GM23338 (cell line): ENCODE results near the gene NMBR.

Experiments
- CREB1 ChIP-seq: fragments of 250-450 bp; sonication (Bioruptor Pico); IDR thresholded peaks from 2 replicates; pipeline ENCODE4 v1.5.0; 2020; ENCODE audit warnings: low read depth, mild to moderate bottlenecking, moderate library complexity
- CTCF ChIP-seq, 2 experiments: fragments of 200-600 bp in 1 of 2; sonication (generic) in 1 of 2; conservative IDR thresholded peaks; 2 replicates each; pipeline versions ENCODE4 v1.5.1 to v1.6.1; 2016 to 2017; ENCODE audit warnings: antibody characterized with exemption in 2 of 2, low read depth in 2 of 2, mild to moderate bottlenecking in 2 of 2, moderate library complexity in 1 of 2
- EZH2 ChIP-seq: fragments of 200-600 bp; sonication (generic); IDR thresholded peaks from one replicate; pipeline ENCODE4 v1.8.0; 2017; ENCODE audit warnings: antibody characterized with exemption, mild to moderate bottlenecking, low read depth; ENCODE audit not compliant: unreplicated experiment
- EZH2phosphoT487 ChIP-seq: fragments of 200-600 bp; sonication (generic); IDR thresholded peaks from one replicate; pipeline ENCODE4 v1.8.1; 2018; ENCODE audit warnings: antibody characterized with exemption; ENCODE audit not compliant: unreplicated experiment
- JUNB ChIP-seq: IDR thresholded peaks from one replicate; pipeline ENCODE4 v1.6.1; 2016; ENCODE audit warnings: antibody characterized with exemption; ENCODE audit not compliant: unreplicated experiment
- NANOG ChIP-seq: IDR thresholded peaks from 2 replicates; pipeline ENCODE4 v1.6.1; 2016; ENCODE audit warnings: antibody characterized with exemption, borderline replicate concordance
- POLR2AphosphoS5 ChIP-seq: IDR thresholded peaks from 2 replicates; pipeline ENCODE4 v1.6.1; 2016; ENCODE audit warnings: antibody characterized with exemption, low read depth
- REST ChIP-seq: IDR thresholded peaks from one replicate; pipeline ENCODE4 v1.6.1; 2018; ENCODE audit warnings: antibody characterized with exemption; ENCODE audit not compliant: unreplicated experiment
- STAT1 ChIP-seq: IDR thresholded peaks from one replicate; pipeline ENCODE4 v1.6.1; 2016; ENCODE audit warnings: antibody characterized with exemption; ENCODE audit not compliant: unreplicated experiment
- ZNF114 ChIP-seq: fragments of 250-450 bp; sonication (Bioruptor Pico); IDR thresholded peaks from 2 replicates; pipeline ENCODE4 v1.5.0; 2020; ENCODE audit warnings: mild to moderate bottlenecking, moderate library complexity
- ZNF331 ChIP-seq: fragments of 250-450 bp; sonication (Bioruptor Pico); IDR thresholded peaks from 2 replicates; pipeline ENCODE4 v1.5.0; 2020; ENCODE audit warnings: low read depth, mild to moderate bottlenecking, moderate library complexity
- TF ChIP-seq, protein P1 (sequence below): fragments of 250-450 bp; sonication (Bioruptor Pico); IDR thresholded peaks from 2 replicates; pipeline ENCODE4 v1.5.0; 2020; ENCODE audit warnings: mild to moderate bottlenecking, moderate library complexity

DNA sequence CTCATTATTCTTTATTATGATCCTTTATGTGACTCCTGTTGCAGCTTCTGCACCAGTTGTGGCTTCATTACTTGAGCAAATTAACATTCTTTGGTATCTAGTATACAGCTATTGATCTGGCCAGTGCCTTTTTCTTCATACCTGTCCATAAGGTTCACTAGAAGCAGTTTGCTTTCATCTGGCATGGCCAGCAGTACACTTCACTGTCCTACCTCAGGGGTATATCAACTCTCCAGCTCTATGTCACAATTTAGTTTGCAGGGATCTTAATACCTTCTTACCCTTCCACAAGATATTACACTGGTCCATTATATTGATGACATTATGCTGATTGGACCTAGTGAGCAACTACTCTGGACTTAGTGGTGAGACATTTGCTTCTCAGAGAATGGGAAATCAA lies 46.7 kb upstream of the NMBR start:
- TF ChIP-seq CTCF (conservative IDR thresholded peaks at IDR 0.05; ENCODE audit: low read depth in 2 of 2) (no peak), JUNB (no peak), EZH2 (no peak), EZH2phosphoT487 (no peak), POLR2AphosphoS5 (no peak), REST (no peak), NANOG (no peak), CREB1 (CRISPR knock-in tag) (no peak), STAT1 (no peak), ZNF331 (CRISPR knock-in tag) (no peak), ZNF114 (CRISPR knock-in tag) (no peak)
- TF ChIP-seq, protein P1, sequence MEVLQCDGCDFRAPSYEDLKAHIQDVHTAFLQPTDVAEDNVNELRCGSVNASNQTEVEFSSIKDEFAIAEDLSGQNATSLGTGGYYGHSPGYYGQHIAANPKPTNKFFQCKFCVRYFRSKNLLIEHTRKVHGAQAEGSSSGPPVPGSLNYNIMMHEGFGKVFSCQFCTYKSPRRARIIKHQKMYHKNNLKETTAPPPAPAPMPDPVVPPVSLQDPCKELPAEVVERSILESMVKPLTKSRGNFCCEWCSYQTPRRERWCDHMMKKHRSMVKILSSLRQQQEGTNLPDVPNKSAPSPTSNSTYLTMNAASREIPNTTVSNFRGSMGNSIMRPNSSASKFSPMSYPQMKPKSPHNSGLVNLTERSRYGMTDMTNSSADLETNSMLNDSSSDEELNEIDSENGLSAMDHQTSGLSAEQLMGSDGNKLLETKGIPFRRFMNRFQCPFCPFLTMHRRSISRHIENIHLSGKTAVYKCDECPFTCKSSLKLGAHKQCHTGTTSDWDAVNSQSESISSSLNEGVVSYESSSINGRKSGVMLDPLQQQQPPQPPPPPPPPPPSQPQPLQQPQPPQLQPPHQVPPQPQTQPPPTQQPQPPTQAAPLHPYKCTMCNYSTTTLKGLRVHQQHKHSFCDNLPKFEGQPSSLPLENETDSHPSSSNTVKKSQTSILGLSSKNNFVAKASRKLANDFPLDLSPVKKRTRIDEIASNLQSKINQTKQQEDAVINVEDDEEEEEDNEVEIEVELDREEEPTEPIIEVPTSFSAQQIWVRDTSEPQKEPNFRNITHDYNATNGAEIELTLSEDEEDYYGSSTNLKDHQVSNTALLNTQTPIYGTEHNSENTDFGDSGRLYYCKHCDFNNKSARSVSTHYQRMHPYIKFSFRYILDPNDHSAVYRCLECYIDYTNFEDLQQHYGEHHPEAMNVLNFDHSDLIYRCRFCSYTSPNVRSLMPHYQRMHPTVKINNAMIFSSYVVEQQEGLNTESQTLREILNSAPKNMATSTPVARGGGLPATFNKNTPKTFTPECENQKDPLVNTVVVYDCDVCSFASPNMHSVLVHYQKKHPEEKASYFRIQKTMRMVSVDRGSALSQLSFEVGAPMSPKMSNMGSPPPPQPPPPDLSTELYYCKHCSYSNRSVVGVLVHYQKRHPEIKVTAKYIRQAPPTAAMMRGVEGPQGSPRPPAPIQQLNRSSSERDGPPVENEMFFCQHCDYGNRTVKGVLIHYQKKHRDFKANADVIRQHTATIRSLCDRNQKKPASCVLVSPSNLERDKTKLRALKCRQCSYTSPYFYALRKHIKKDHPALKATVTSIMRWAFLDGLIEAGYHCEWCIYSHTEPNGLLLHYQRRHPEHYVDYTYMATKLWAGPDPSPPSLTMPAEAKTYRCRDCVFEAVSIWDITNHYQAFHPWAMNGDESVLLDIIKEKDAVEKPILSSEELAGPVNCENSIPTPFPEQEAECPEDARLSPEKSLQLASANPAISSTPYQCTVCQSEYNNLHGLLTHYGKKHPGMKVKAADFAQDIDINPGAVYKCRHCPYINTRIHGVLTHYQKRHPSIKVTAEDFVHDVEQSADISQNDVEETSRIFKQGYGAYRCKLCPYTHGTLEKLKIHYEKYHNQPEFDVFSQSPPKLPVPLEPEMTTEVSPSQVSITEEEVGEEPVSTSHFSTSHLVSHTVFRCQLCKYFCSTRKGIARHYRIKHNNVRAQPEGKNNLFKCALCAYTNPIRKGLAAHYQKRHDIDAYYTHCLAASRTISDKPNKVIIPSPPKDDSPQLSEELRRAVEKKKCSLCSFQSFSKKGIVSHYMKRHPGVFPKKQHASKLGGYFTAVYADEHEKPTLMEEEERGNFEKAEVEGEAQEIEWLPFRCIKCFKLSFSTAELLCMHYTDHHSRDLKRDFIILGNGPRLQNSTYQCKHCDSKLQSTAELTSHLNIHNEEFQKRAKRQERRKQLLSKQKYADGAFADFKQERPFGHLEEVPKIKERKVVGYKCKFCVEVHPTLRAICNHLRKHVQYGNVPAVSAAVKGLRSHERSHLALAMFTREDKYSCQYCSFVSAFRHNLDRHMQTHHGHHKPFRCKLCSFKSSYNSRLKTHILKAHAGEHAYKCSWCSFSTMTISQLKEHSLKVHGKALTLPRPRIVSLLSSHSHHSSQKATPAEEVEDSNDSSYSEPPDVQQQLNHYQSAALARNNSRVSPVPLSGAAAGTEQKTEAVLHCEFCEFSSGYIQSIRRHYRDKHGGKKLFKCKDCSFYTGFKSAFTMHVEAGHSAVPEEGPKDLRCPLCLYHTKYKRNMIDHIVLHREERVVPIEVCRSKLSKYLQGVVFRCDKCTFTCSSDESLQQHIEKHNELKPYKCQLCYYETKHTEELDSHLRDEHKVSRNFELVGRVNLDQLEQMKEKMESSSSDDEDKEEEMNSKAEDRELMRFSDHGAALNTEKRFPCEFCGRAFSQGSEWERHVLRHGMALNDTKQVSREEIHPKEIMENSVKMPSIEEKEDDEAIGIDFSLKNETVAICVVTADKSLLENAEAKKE (CRISPR knock-in tag), result no peak
